K562 (cell line): Measurements from ENCODE around the gene ZNF692. TPM values are rescaled to one million over a fixed set of nuclear protein-coding genes. Genes with fewer than 3 reads are reported as not detected.

Experiments
- CBX8 ChIP-seq: fragments of 200-600 bp; sonication (generic); IDR thresholded peaks from 2 replicates; pipeline ENCODE4 v1.6.1; 2012; ENCODE audit warnings: borderline replicate concordance, mixed run types, low read depth, mild to moderate bottlenecking, moderate library complexity, mixed read lengths, low read length, control low read depth, inconsistent platforms; ENCODE audit not compliant: poor library complexity, severe bottlenecking; ENCODE audit errors: extremely low read depth
- CHD7 ChIP-seq: fragments of 200-600 bp; sonication (generic); IDR thresholded peaks from one replicate; pipeline ENCODE4 v1.6.1; 2012; ENCODE audit warnings: mild to moderate bottlenecking, low read depth, low read length, inconsistent platforms
- DPF2 ChIP-seq: fragments of 450-650 bp; IDR thresholded peaks from 2 replicates; pipeline ENCODE4 v1.6.1; 2016
- E2F4 ChIP-seq: sonication (generic); formaldehyde crosslinking; IDR thresholded peaks from 2 replicates; pipeline ENCODE4 v1.8.0; 2022; ENCODE audit warnings: mild to moderate bottlenecking, low read depth, missing genetic modification reagents
- FOXP1 ChIP-seq: sonication (generic); formaldehyde crosslinking; IDR thresholded peaks from 2 replicates; pipeline ENCODE4 v1.8.0; 2022; ENCODE audit warnings: mild to moderate bottlenecking, missing genetic modification reagents
- PHB ChIP-seq: fragments of 250-450 bp; sonication (Bioruptor Pico); IDR thresholded peaks from 2 replicates; pipeline ENCODE4 v1.5.0; 2021
- PHF8 ChIP-seq: fragments of 200-600 bp; sonication (generic); IDR thresholded peaks from 2 replicates; pipeline ENCODE4 v1.6.1; 2012; ENCODE audit warnings: mixed run types, mild to moderate bottlenecking, inconsistent platforms, low read length, moderate library complexity, borderline replicate concordance
- TRIM28 ChIP-seq: fragments of 450-650 bp; IDR thresholded peaks from 2 replicates; pipeline ENCODE4 v1.6.1; 2017
- polyA plus RNA-seq, 8 experiments: library from polyadenylated mRNA; depleted of rRNA in 4 of 8; stranded (reverse) in 5 of 8; unstranded in 3 of 8; fragments of >200 nt; fragmentation: Nextera tagmentation in 2 of 8; fragmentation: Illumina TruSeq in 1 of 8; extraction: Ambion mirVana in 2 of 8; extraction: Trizol in 1 of 8; gene quantifications; 2 replicates each; pipeline versions ENCODE4 v1.2.1 to v1.2.3, GENCODE V29; 2011 to 2014; ENCODE audit warnings: inconsistent platforms in 1 of 8, missing spikeins in 1 of 8
- total RNA-seq, 7 experiments: library from RNA; depleted of rRNA in 6 of 7; stranded (reverse); fragments of >200 nt in 6 of 7; fragmentation: Illumina TruSeq in 2 of 7; extraction: Trizol in 2 of 7; gene quantifications; 2 replicates each; pipeline versions ENCODE4 v1.2.1 to v1.2.3, GENCODE V29; 2011 to 2021; ENCODE audit warnings: low replicate concordance in 1 of 7
- TF ChIP-seq, protein P1 (sequence below): fragments of 250-450 bp; sonication (Bioruptor Pico); IDR thresholded peaks from 2 replicates; pipeline ENCODE4 v1.5.0; 2020; ENCODE audit warnings: mild to moderate bottlenecking, borderline replicate concordance
- TF ChIP-seq, protein P2 (sequence below): IDR thresholded peaks from 3 replicates; pipeline ENCODE4 v1.6.1; 2011; ENCODE audit warnings: borderline replicate concordance, mild to moderate bottlenecking; ENCODE audit not compliant: insufficient read length, insufficient read depth

Gene ZNF692
- total and polyA plus RNA-seq, 9 of the 15 experiments (the other 6 are each of a cell fraction or from before 2014, with no cell fraction given), result 8.4 to 143 (median 55.9) TPM

GRCh38 chr1:248872752-248873408, 14.0 kb upstream of the ZNF692 start (continued):
- TF ChIP-seq PHF8, result no peak
- TF ChIP-seq, protein P1, sequence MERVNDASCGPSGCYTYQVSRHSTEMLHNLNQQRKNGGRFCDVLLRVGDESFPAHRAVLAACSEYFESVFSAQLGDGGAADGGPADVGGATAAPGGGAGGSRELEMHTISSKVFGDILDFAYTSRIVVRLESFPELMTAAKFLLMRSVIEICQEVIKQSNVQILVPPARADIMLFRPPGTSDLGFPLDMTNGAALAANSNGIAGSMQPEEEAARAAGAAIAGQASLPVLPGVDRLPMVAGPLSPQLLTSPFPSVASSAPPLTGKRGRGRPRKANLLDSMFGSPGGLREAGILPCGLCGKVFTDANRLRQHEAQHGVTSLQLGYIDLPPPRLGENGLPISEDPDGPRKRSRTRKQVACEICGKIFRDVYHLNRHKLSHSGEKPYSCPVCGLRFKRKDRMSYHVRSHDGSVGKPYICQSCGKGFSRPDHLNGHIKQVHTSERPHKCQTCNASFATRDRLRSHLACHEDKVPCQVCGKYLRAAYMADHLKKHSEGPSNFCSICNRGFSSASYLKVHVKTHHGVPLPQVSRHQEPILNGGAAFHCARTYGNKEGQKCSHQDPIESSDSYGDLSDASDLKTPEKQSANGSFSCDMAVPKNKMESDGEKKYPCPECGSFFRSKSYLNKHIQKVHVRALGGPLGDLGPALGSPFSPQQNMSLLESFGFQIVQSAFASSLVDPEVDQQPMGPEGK (CRISPR knock-in tag), result no peak; the same call in 1 of the 2 replicates
- no peak for TF ChIP-seq TRIM28
- TF ChIP-seq CHD7, result no peak
- no peak for TF ChIP-seq PHB (CRISPR knock-in tag)
- no peak for TF ChIP-seq CBX8
- TF ChIP-seq E2F4 (CRISPR knock-in tag), result no peak
- TF ChIP-seq DPF2, result peak; percentile 59; the same call in 1 of the 2 replicates
- TF ChIP-seq, protein P2, sequence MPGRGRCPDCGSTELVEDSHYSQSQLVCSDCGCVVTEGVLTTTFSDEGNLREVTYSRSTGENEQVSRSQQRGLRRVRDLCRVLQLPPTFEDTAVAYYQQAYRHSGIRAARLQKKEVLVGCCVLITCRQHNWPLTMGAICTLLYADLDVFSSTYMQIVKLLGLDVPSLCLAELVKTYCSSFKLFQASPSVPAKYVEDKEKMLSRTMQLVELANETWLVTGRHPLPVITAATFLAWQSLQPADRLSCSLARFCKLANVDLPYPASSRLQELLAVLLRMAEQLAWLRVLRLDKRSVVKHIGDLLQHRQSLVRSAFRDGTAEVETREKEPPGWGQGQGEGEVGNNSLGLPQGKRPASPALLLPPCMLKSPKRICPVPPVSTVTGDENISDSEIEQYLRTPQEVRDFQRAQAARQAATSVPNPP, result no peak
- TF ChIP-seq FOXP1, result peak; percentile 88
